ENCODE results near the gene ZNF497.
A peak's percentile ranks its signal among the peaks of the same experiment; 100 is the strongest.

The ZNF497 gene

GRCh38 chr19:58307736-58308135, 54.8 kb downstream of the ZNF497 start:
- no peak for DNase-seq (ENCODE audit: low read depth)

GRCh38 chr19:58305932-58306323, 56.6 kb downstream of the ZNF497 start:
- DNase-seq (ENCODE audit: low read depth): no peak

GRCh38 chr19:58305065-58305931, 57.3 kb downstream of the ZNF497 start, which contains the start of gene ERVK3-1:
TSS of gene ERVK3-1 (plus strand) at chr19:58305377. CDS start at chr19:58312169, 6,792 bp downstream.
- DNase-seq (ENCODE audit: low read depth): peak; percentile 91

GRCh38 chr19:58304748-58305064, 57.8 kb downstream of the ZNF497 start:
- no peak for DNase-seq (ENCODE audit: low read depth)
